ENCODE data around the gene BCL2L1. TPM values are rescaled to one million over a fixed set of nuclear protein-coding genes. Genes with fewer than 3 reads are reported as not detected.
"Not testable (repeated sequence)": the region's sequence is repeated elsewhere in the genome, so short reads cannot be mapped to it uniquely, and the experiment has no call there.

The BCL2L1 gene
- total and polyA plus RNA-seq, 5 donors from 2014 or later = 15.5 to 38.1 (median 18.5) TPM

- H3K36me3 Mint-ChIP-seq = no peaks in the 10 kb centered on the region
- H3K9me3 Mint-ChIP-seq = peaks cover 0 to 1% (median 0%) of the 10 kb centered on the region in 7 donors
- H3K9me3 ChIP-seq (ENCODE audit: control insufficient read depth in 2 of 2, low read length in 2 of 2) = no peaks in the 10 kb centered on the region
- H3K27ac ChIP-seq (ENCODE audit: insufficient read depth, low read length, poor library complexity, severe bottlenecking) = no peak overlapping the region
- peaks cover 9 to 35% (median 18%) of the 10 kb centered on the region in 4 donors for H3K4me1 Mint-ChIP-seq
- H3K27me3 Mint-ChIP-seq = no peaks in the 10 kb centered on the region
- no peaks in the 10 kb centered on the region for H3K4me1 ChIP-seq (ENCODE audit: control insufficient read depth, insufficient read depth, low read length, poor library complexity, severe bottlenecking)
- ATAC-seq (ENCODE audit: low read depth in 2 of 2) (no peak), DNase-seq (no peak)
- no peak overlapping the region for H3K4me3 ChIP-seq (ENCODE audit: low read depth, low read length)
- H3K4me3 Mint-ChIP-seq = no peak overlapping the region
- H3K27me3 ChIP-seq (ENCODE audit: control insufficient read depth, insufficient read depth, low read length) = no peaks in the 10 kb centered on the region
- peak overlapping the region in 1 of 3 donors; percentile 75 for H3K27ac Mint-ChIP-seq
- H3K36me3 ChIP-seq (ENCODE audit: control insufficient read depth, insufficient read depth, low read length) = no peaks in the 10 kb centered on the region
Observed at GRCh38 chr20:31758991-31759390, 36.3 kb upstream of the BCL2L1 start.

DNA sequence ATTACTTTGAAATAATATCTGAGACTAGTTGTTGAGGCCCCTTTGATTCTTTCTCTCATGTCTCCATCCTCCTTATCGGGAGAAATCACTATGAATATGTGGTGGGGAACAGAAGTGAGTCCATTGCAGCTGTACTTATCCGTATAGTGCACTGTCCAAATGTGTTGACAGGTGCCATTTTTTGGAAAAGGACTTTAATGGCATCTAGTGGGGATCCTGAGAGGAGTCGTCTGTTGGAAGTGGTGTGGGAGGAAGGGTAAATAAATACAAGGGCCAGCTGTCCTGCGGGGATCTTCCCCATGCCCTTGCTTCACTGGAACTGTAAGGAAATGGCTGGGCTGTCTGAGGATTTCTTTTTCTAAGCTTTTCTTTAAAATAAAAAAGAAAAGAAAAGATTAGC lies 35.9 kb upstream of the BCL2L1 start:
- H3K4me1 Mint-ChIP-seq = peaks cover 9 to 35% (median 18%) of the 10 kb centered on the region in 4 donors
- peak overlapping the region in 2 of 3 donors; percentile 1 to 20 for H3K27ac Mint-ChIP-seq
- H3K4me1 ChIP-seq (ENCODE audit: control insufficient read depth, insufficient read depth, low read length, poor library complexity, severe bottlenecking) = no peaks in the 10 kb centered on the region
- no peaks in the 10 kb centered on the region for H3K36me3 Mint-ChIP-seq
- H3K4me3 Mint-ChIP-seq = no peak overlapping the region
- no peak for ATAC-seq (ENCODE audit: low read depth in 2 of 2)
- no peak overlapping the region for H3K27ac ChIP-seq (ENCODE audit: insufficient read depth, low read length, poor library complexity, severe bottlenecking)
- no peak overlapping the region for H3K4me3 ChIP-seq (ENCODE audit: low read depth, low read length)
- DNase-seq = no peak
- H3K9me3 Mint-ChIP-seq = peaks cover 0 to 1% (median 0%) of the 10 kb centered on the region in 7 donors
- no peaks in the 10 kb centered on the region for H3K27me3 ChIP-seq (ENCODE audit: control insufficient read depth, insufficient read depth, low read length)
- H3K36me3 ChIP-seq (ENCODE audit: control insufficient read depth, insufficient read depth, low read length) = no peaks in the 10 kb centered on the region
- H3K27me3 Mint-ChIP-seq = no peaks in the 10 kb centered on the region
- no peaks in the 10 kb centered on the region for H3K9me3 ChIP-seq (ENCODE audit: control insufficient read depth in 2 of 2, low read length in 2 of 2)

- no peaks in the 10 kb centered on the region for H3K9me3 ChIP-seq (ENCODE audit: control insufficient read depth in 2 of 2, low read length in 2 of 2)
Observed at GRCh38 chr20:31757254-31757653, 34.6 kb upstream of the BCL2L1 start.

DNA sequence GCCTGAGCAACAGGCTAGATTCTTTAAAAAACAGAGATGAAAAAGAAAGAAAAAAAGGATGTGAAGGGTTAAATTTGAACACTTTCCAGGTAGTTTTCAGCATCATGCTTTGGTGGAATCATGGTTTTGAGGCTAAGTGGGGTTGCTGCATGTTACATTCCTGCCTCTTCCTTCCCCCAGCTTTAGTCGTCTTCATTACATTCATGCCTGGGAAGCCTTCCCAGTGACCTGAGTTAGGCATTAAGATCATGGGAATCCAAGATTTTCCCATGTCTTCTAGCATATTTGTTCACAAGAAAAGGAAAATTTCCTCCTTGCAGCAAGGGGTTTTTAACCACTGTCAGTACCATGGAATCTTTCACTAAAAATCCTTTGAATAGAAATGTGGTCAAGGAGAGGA lies 28.5 kb upstream of the BCL2L1 start:
- Histone ChIP-seq H3K27ac (ENCODE audit: insufficient read depth, low read length, poor library complexity, severe bottlenecking) (no peak overlapping the region), H3K4me3 (ENCODE audit: low read depth, low read length) (no peak overlapping the region), H3K9me3 (ENCODE audit: control insufficient read depth in 2 of 2, low read length in 2 of 2) (no peaks in the 10 kb centered on the region), H3K4me1 (ENCODE audit: control insufficient read depth, insufficient read depth, low read length, poor library complexity, severe bottlenecking) (peaks cover 5% of the 10 kb centered on the region), H3K36me3 (ENCODE audit: control insufficient read depth, insufficient read depth, low read length) (no peaks in the 10 kb centered on the region), H3K27me3 (ENCODE audit: control insufficient read depth, insufficient read depth, low read length) (no peaks in the 10 kb centered on the region)
- Mint-ChIP-seq H3K9me3 (no peaks in the 10 kb centered on the region), H3K36me3 (peaks cover 4% of the 10 kb centered on the region), H3K27ac (peak overlapping the region in 2 of 3 donors; percentile 59 to 74), H3K4me3 (no peak overlapping the region), H3K27me3 (no peaks in the 10 kb centered on the region), H3K4me1 (peaks cover 3 to 39% (median 25%) of the 10 kb centered on the region in 4 donors)
- ATAC-seq (ENCODE audit: low read depth in 2 of 2) = no peak
- no peak for DNase-seq

More at GRCh38 chr20:31757254-31757653, 34.6 kb upstream of the BCL2L1 start:
- Mint-ChIP-seq H3K4me3 (no peak overlapping the region), H3K36me3 (no peaks in the 10 kb centered on the region), H3K9me3 (no peaks in the 10 kb centered on the region), H3K27ac (no peak overlapping the region), H3K4me1 (peaks cover 9 to 42% (median 23%) of the 10 kb centered on the region in 4 donors), H3K27me3 (no peaks in the 10 kb centered on the region)
- DNase-seq (no peak), ATAC-seq (ENCODE audit: low read depth in 2 of 2) (no peak)
- no peaks in the 10 kb centered on the region for H3K27me3 ChIP-seq (ENCODE audit: control insufficient read depth, insufficient read depth, low read length)
- H3K4me1 ChIP-seq (ENCODE audit: control insufficient read depth, insufficient read depth, low read length, poor library complexity, severe bottlenecking) = no peaks in the 10 kb centered on the region
- H3K27ac ChIP-seq (ENCODE audit: insufficient read depth, low read length, poor library complexity, severe bottlenecking) = no peak overlapping the region
- H3K36me3 ChIP-seq (ENCODE audit: control insufficient read depth, insufficient read depth, low read length) = no peaks in the 10 kb centered on the region
- H3K4me3 ChIP-seq (ENCODE audit: low read depth, low read length) = no peak overlapping the region

DNA sequence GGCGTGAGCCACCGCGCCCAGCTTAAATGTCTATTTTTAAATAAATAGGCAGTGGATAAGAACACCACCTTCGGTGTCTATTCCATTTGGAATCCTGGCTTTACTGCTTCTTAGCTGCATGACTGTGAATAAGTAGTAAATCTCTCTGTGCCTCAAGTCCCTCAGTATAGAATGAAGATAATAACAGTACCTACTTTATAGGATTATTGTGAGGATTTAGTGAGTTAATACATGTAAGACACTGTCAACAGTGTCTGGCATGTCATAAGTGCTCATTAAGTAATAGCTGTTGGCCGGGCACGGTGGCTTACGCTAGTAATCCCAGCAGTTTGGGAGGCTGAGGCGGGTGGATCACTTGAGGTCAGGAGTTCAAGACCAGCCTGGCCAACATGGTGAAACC lies 26.6 kb upstream of the BCL2L1 start:
- H3K4me1 ChIP-seq (ENCODE audit: control insufficient read depth, insufficient read depth, low read length, poor library complexity, severe bottlenecking) = peaks cover 5% of the 10 kb centered on the region
- no peaks in the 10 kb centered on the region for H3K9me3 Mint-ChIP-seq
- DNase-seq = no peak
- no peaks in the 10 kb centered on the region for H3K9me3 ChIP-seq (ENCODE audit: control insufficient read depth in 2 of 2, low read length in 2 of 2)
- H3K36me3 ChIP-seq (ENCODE audit: control insufficient read depth, insufficient read depth, low read length) = no peaks in the 10 kb centered on the region
- no peak overlapping the region for H3K27ac ChIP-seq (ENCODE audit: insufficient read depth, low read length, poor library complexity, severe bottlenecking)
- peaks cover 4% of the 10 kb centered on the region for H3K36me3 Mint-ChIP-seq
- H3K27me3 Mint-ChIP-seq = no peaks in the 10 kb centered on the region
- ATAC-seq (ENCODE audit: low read depth in 2 of 2) = no peak
- H3K4me1 Mint-ChIP-seq = peaks cover 2 to 42% (median 25%) of the 10 kb centered on the region in 4 donors
- no peak overlapping the region for H3K4me3 Mint-ChIP-seq
- H3K27me3 ChIP-seq (ENCODE audit: control insufficient read depth, insufficient read depth, low read length) = no peaks in the 10 kb centered on the region
- H3K4me3 ChIP-seq (ENCODE audit: low read depth, low read length) = no peak overlapping the region
- H3K27ac Mint-ChIP-seq = no peak overlapping the region

- Histone ChIP-seq H3K4me3 (ENCODE audit: low read depth, low read length) (no peak overlapping the region), H3K4me1 (ENCODE audit: control insufficient read depth, insufficient read depth, low read length, poor library complexity, severe bottlenecking) (peaks cover 5% of the 10 kb centered on the region), H3K36me3 (ENCODE audit: control insufficient read depth, insufficient read depth, low read length) (no peaks in the 10 kb centered on the region), H3K9me3 (ENCODE audit: control insufficient read depth in 2 of 2, low read length in 2 of 2) (no peaks in the 10 kb centered on the region), H3K27me3 (ENCODE audit: control insufficient read depth, insufficient read depth, low read length) (no peaks in the 10 kb centered on the region), H3K27ac (ENCODE audit: insufficient read depth, low read length, poor library complexity, severe bottlenecking) (no peak overlapping the region)
- H3K27ac Mint-ChIP-seq = peak overlapping the region in 1 of 3 donors; percentile 6
- peaks cover 2 to 36% (median 20%) of the 10 kb centered on the region in 4 donors for H3K4me1 Mint-ChIP-seq
- ATAC-seq (ENCODE audit: low read depth in 2 of 2) (no peak), DNase-seq (no peak)
- no peaks in the 10 kb centered on the region for H3K9me3 Mint-ChIP-seq
- H3K36me3 Mint-ChIP-seq = peaks cover 4% of the 10 kb centered on the region
- no peaks in the 10 kb centered on the region for H3K27me3 Mint-ChIP-seq
- H3K4me3 Mint-ChIP-seq = peak overlapping the region in 1 of 4 donors; percentile 22
Observed at GRCh38 chr20:31747640-31748039, 25.0 kb upstream of the BCL2L1 start.

GRCh38 chr20:31747028-31747427 lies 24.4 kb upstream of the BCL2L1 start:
- not testable (repeated sequence) for H3K27ac ChIP-seq (ENCODE audit: insufficient read depth, low read length, poor library complexity, severe bottlenecking); H3K27me3 Mint-ChIP-seq; H3K27me3 ChIP-seq (ENCODE audit: control insufficient read depth, insufficient read depth, low read length); DNase-seq; H3K9me3 Mint-ChIP-seq; H3K9me3 ChIP-seq (ENCODE audit: control insufficient read depth in 2 of 2, low read length in 2 of 2); H3K4me1 ChIP-seq (ENCODE audit: control insufficient read depth, insufficient read depth, low read length, poor library complexity, severe bottlenecking); ATAC-seq (ENCODE audit: low read depth in 2 of 2); H3K36me3 Mint-ChIP-seq; H3K36me3 ChIP-seq (ENCODE audit: control insufficient read depth, insufficient read depth, low read length)
- H3K4me3 Mint-ChIP-seq = peak overlapping the region in 1 of 4 donors; percentile 25
- H3K4me1 Mint-ChIP-seq = peaks cover 2 to 36% (median 20%) of the 10 kb centered on the region in 4 donors
- H3K27ac Mint-ChIP-seq = peak overlapping the region in 2 of 3 donors; percentile 6 to 15
- H3K4me3 ChIP-seq (ENCODE audit: low read depth, low read length) = peak overlapping the region; percentile 21

DNA sequence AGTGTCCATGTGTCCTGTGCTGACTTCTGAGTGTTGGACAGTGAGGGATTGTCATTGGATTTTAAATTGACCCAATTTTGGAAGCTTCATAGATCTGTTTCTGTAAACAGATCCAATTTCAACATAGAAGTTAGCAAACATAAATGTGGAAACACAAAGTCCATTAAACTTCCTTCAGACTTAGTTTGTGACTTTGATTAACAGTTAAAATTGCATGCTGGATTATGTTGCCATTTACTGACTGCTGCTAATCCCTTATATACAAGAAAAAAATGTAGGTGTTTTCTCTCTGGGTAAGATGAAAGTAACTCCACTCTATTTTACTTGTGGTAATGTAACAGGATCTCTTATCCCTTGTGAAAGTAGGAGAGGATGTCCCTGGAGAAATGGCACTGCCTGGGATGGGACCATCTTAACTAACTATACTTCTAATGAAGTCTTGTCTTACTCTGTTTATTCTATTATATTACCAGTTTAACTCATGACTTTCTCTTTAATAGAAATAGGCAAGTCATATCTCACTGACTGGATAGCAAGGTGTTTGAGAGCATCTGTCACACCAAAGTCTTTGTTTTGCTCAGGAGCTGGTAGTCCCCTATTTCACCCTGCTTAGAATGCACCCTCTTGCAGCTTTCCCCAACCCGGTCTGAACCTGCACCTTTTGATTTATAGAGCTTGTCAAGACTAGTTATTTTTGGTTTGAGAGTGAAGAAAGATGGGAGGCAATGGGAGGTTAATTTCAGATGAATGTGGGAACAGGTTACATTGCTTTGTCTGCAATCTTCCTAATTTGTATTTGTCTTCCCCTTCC lies 23.6 kb upstream of the BCL2L1 start:
- Histone ChIP-seq H3K27me3 (ENCODE audit: control insufficient read depth, insufficient read depth, low read length) (no peaks in the 10 kb centered on the region), H3K4me1 (ENCODE audit: control insufficient read depth, insufficient read depth, low read length, poor library complexity, severe bottlenecking) (peaks cover 5% of the 10 kb centered on the region), H3K4me3 (ENCODE audit: low read depth, low read length) (peak overlapping the region; percentile 21), H3K36me3 (ENCODE audit: control insufficient read depth, insufficient read depth, low read length) (no peaks in the 10 kb centered on the region), H3K9me3 (ENCODE audit: control insufficient read depth in 2 of 2, low read length in 2 of 2) (no peaks in the 10 kb centered on the region), H3K27ac (ENCODE audit: insufficient read depth, low read length, poor library complexity, severe bottlenecking) (no peak overlapping the region)
- ATAC-seq (ENCODE audit: low read depth in 2 of 2) = peak in 1 of 2 donors; percentile 25
- peaks cover 4% of the 10 kb centered on the region for H3K36me3 Mint-ChIP-seq
- H3K9me3 Mint-ChIP-seq = no peaks in the 10 kb centered on the region
- no peaks in the 10 kb centered on the region for H3K27me3 Mint-ChIP-seq
- no peak overlapping the region for H3K4me3 Mint-ChIP-seq
- peak overlapping the region; percentile 6 to 42 (median 15) for H3K27ac Mint-ChIP-seq
- no peak for DNase-seq
- peaks cover 2 to 37% (median 21%) of the 10 kb centered on the region in 4 donors for H3K4me1 Mint-ChIP-seq
